Liver (tissue), 9 donors: ENCODE data around the gene PHF12. TPM values are rescaled to one million over a fixed set of nuclear protein-coding genes. Genes with fewer than 3 reads are reported as not detected.
A peak's percentile ranks its signal among the peaks of the same experiment; 100 is the strongest.

Source experiments
- DNase-seq: peaks from one replicate; pipeline ENCODE4 v3.0.0-alpha.2; 2017; ENCODE audit warnings: low spot score
- H3K27ac ChIP-seq, 2 donors: one replicate each; pipeline ENCODE4 v1.7.0; 2013; ENCODE audit warnings: inconsistent platforms in 2 of 2, low read length in 2 of 2, control low read depth in 1 of 2, low read depth in 1 of 2, mild to moderate bottlenecking in 1 of 2
- H3K27me3 ChIP-seq, 4 donors: one replicate each; pipeline versions ENCODE4 v1.6.1 to v1.7.0; 2013; ENCODE audit warnings: low read length in 3 of 4, inconsistent platforms in 1 of 4, mild to moderate bottlenecking in 1 of 4, moderate library complexity in 1 of 4; ENCODE audit not compliant: control insufficient read depth in 4 of 4, insufficient read depth in 4 of 4
- H3K36me3 ChIP-seq, 4 donors: one replicate each; pipeline versions ENCODE4 v1.6.1 to v1.7.0; 2013; ENCODE audit warnings: low read length in 3 of 4, mild to moderate bottlenecking in 3 of 4, low read depth in 1 of 4, moderate library complexity in 1 of 4; ENCODE audit not compliant: control insufficient read depth in 4 of 4, insufficient read depth in 3 of 4
- H3K4me1 ChIP-seq, 4 donors: one replicate each; pipeline versions ENCODE4 v1.6.1 to v1.7.0; 2013; ENCODE audit warnings: low read length in 3 of 4, mild to moderate bottlenecking in 3 of 4, moderate library complexity in 1 of 4; ENCODE audit not compliant: control insufficient read depth in 4 of 4, insufficient read depth in 4 of 4
- H3K4me3 ChIP-seq, 3 donors: one replicate each; pipeline versions ENCODE4 v1.6.1 to v1.7.0; 2013; ENCODE audit warnings: low read length in 3 of 3, control low read depth in 1 of 3, low read depth in 1 of 3, mild to moderate bottlenecking in 1 of 3
- H3K9ac ChIP-seq, 2 donors: one replicate each; pipeline ENCODE4 v1.7.0; 2013; ENCODE audit warnings: low read length in 2 of 2, mild to moderate bottlenecking in 2 of 2, moderate library complexity in 2 of 2, control low read depth in 1 of 2, low read depth in 1 of 2
- H3K9me3 ChIP-seq, 4 donors: one replicate each; pipeline versions ENCODE4 v1.6.1 to v1.7.0; 2013; ENCODE audit warnings: low read length in 3 of 4; ENCODE audit not compliant: control insufficient read depth in 4 of 4
- ATF3 ChIP-seq: IDR thresholded peaks from 2 replicates; pipeline ENCODE4 v1.6.1; 2016; ENCODE audit warnings: antibody characterized with exemption
- CTCF ChIP-seq: fragments of 150-350 bp; IDR thresholded peaks from 2 replicates; pipeline ENCODE4 v1.5.1; 2017; ENCODE audit warnings: improper control_type of control experiment, low read depth, low read length; ENCODE audit not compliant: missing input control
- EGR1 ChIP-seq, 2 donors: IDR thresholded peaks; 2 replicates each; pipeline ENCODE4 v1.6.1; 2016 to 2018; ENCODE audit warnings: antibody characterized with exemption in 2 of 2, low read depth in 2 of 2
- FOXA1 ChIP-seq: IDR thresholded peaks from 2 replicates; pipeline ENCODE4 v1.6.1; 2016; ENCODE audit warnings: antibody characterized with exemption
- FOXA2 ChIP-seq: IDR thresholded peaks from 2 replicates; pipeline ENCODE4 v1.6.1; 2016; ENCODE audit warnings: antibody characterized with exemption
- GABPA ChIP-seq, 2 donors: IDR thresholded peaks in 1 of 2; conservative IDR thresholded peaks in 1 of 2; 2 replicates each; pipeline ENCODE4 v1.6.1; 2016; ENCODE audit warnings: antibody characterized with exemption in 2 of 2, mild to moderate bottlenecking in 1 of 2, moderate library complexity in 1 of 2
- HNF4A ChIP-seq, 2 donors: conservative IDR thresholded peaks; 2 replicates each; pipeline ENCODE4 v1.6.1; 2016; ENCODE audit warnings: antibody characterized with exemption in 2 of 2, mild to moderate bottlenecking in 2 of 2
- HNF4G ChIP-seq: IDR thresholded peaks from 2 replicates; pipeline ENCODE4 v1.6.1; 2016; ENCODE audit warnings: antibody characterized with exemption
- JUND ChIP-seq, 2 donors: IDR thresholded peaks; 2 replicates each; pipeline ENCODE4 v1.6.1; 2016; ENCODE audit warnings: antibody characterized with exemption in 2 of 2
- NR2F2 ChIP-seq: IDR thresholded peaks from 2 replicates; pipeline ENCODE4 v1.6.1; 2016; ENCODE audit warnings: antibody characterized with exemption
- REST ChIP-seq: IDR thresholded peaks from 2 replicates; pipeline ENCODE4 v1.6.1; 2016; ENCODE audit warnings: antibody characterized with exemption, mild to moderate bottlenecking
- RXRA ChIP-seq, 2 donors: IDR thresholded peaks; 2 replicates each; pipeline ENCODE4 v1.6.1; 2017 to 2018; ENCODE audit warnings: antibody characterized with exemption in 2 of 2, mild to moderate bottlenecking in 1 of 2
- SP1 ChIP-seq: IDR thresholded peaks from 2 replicates; pipeline ENCODE4 v1.6.1; 2018; ENCODE audit warnings: antibody characterized with exemption, mild to moderate bottlenecking
- TAF1 ChIP-seq: conservative IDR thresholded peaks from 2 replicates; pipeline ENCODE4 v1.6.1; 2016; ENCODE audit warnings: antibody characterized with exemption, mild to moderate bottlenecking
- YY1 ChIP-seq: IDR thresholded peaks from 2 replicates; pipeline ENCODE4 v1.6.1; 2016; ENCODE audit warnings: antibody characterized with exemption, mild to moderate bottlenecking
- WGBS: extraction: QIAGEN DNeasy Blood & Tissue Kit; methylation state at CpG from one replicate; pipeline ENCODE4 v1.1.7; 2013; 5-methylcytosine and 5-hydroxymethylcytosine counted together
- polyA plus RNA-seq, 2 donors: library from polyadenylated mRNA; stranded (reverse) in 1 of 2; unstranded in 1 of 2; fragments of 200-250 nt in 1 of 2; fragments of >200 nt in 1 of 2; fragmentation: Nextera tagmentation in 1 of 2; extraction: Ambion mirVana in 1 of 2; gene quantifications; one replicate each; pipeline versions ENCODE4 v1.2.1 to v1.2.3, GENCODE V29; 2013 to 2015
- total RNA-seq, 2 donors: library from RNA; depleted of rRNA; stranded (reverse); fragments of >200 nt; gene quantifications; one replicate each; pipeline ENCODE4 v1.2.3, GENCODE V29; 2014
- TF ChIP-seq, protein P1 (sequence below): IDR thresholded peaks from 2 replicates; pipeline ENCODE4 v1.6.1; 2016; ENCODE audit warnings: antibody characterized with exemption
- donor health status: healthy.
- donor health status: healthy.
- donor health status: healthy.
- donor health status: healthy.
- donor health status: healthy.

PHF12 gene
- total and polyA plus RNA-seq, 4 donors, result 4.3 to 21.3 (median 11.7) TPM

DNA sequence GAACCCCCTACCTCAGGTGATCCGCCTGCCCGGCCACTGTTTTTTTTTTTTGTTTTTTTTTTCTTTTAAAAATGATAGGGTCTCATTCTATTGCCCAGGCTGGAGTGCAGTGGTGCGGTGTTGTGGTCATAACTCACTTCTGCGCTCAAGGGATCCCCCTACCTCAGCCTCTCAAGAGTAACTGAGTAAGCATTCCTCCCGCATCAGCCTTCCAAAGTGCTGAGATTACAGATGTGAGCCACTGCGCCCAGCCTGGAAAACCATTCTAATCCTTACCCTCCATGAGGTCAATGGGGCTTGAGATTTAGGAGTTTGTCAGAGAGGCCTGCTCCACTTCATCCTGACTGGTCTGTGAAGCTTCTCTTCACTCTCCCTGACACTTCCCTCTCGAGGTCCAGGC lies 84.0 kb downstream of the PHF12 start (continued):
- TF ChIP-seq ATF3, result no peak

DNA sequence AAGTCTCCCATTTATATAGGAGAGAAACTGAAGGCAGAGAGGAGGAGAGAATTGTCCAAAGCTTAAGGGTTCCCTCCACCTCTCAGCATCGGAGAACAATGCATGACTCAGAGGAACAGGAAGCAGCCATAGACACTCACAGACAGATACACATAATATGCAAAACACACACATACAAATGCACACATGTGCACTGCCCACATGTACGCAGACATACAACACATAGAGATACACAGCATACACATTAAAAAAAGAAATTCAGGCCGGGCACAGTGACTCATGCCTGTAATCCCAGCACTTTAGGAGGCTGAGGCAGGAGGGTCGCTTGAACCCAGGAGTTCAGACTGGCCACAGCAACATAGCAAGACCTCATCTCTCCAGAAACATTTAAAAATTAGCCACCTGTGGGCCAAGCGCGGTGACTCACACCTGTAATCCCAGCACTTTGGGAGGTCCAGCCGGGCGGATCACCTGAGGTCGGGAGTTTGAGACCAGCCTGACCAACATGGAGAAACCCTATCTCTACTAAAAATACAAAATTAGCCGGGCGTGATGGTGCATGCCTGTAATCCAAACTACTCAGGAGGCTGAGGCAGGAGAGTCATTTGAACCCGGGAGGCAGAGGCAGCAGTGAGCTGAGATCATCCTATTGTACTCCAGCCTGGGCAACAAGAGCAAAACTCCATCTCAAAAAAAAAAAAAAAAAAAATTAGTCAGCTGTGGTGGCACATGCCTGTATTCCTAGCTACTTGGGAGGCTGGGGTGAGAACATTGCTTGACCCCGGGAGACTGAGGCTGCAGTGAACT lies 85.2 kb downstream of the PHF12 start:
- Histone ChIP-seq H3K9me3 (no peaks in the 10 kb centered on the region), H3K4me3 (no peak overlapping the region), H3K9ac (no peak overlapping the region), H3K4me1 (no peaks in the 10 kb centered on the region), H3K27me3 (no peaks in the 10 kb centered on the region), H3K36me3 (peaks cover 0 to 5% (median 0%) of the 10 kb centered on the region in 4 donors), H3K27ac (no peak overlapping the region)
- 93% methylated on average over 13 of the region's 13 CpGs for WGBS
- TF ChIP-seq FOXA2 (no peak), CTCF (no peak), REST (no peak), FOXA1 (no peak), JUND (IDR thresholded peaks at IDR 0.05) (no peak), YY1 (no peak), TAF1 (no peak), EGR1 (IDR thresholded peaks at IDR 0.05; ENCODE audit: low read depth in 2 of 2) (no peak), RXRA (IDR thresholded peaks at IDR 0.05) (no peak), ATF3 (no peak), NR2F2 (no peak), HNF4G (no peak), HNF4A (conservative IDR thresholded peaks at IDR 0.05) (no peak), GABPA (IDR thresholded peaks at IDR 0.05 in 1 of 2, conservative IDR thresholded peaks at IDR 0.05 in 1 of 2) (no peak), SP1 (no peak)
- TF ChIP-seq, protein P1, sequence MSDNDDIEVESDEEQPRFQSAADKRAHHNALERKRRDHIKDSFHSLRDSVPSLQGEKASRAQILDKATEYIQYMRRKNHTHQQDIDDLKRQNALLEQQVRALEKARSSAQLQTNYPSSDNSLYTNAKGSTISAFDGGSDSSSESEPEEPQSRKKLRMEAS, result no peak
- peak; percentile 44 for DNase-seq
